Measurements from ENCODE around the gene RGS16.

RGS16 gene

DNA sequence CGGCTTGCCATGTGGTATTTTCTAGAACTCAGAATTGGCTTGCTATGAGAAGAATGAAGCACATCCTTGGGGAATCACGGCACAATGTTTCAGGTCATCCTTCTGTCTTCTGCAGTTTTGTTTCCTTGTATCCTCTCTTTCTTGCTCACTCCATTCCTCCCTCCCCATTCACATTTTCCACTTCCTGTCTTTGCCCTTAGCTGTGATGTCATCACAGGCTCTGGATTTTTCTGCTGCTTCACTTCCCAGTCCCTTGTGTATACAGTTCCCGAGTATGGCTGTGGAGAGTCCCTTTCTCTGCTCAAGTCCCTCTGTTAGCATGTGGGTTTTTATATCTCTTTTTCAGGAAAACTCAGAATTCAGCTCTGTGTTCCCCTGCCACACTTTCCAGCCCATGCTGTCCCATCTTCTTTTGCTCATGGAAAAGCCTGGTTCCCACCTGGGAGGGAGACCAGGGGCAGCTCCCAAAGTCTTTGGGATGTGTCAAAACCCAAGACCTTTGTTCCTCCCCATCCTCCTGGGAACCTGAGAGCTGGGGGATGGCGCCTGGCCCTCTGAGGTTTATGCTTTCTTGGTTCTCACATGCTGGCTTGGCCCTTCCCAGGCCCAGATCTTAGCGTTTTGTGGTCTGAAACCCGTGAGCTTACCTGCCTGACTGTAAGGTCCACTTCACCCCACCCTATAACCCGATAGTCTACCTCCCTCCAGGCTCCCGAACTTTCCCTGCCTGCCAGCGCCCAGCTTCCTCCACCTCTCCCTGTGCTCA lies 4.8 kb upstream of the RGS16 start:
- DNase-seq (ENCODE audit: low read depth, low spot score), result no peak

DNA sequence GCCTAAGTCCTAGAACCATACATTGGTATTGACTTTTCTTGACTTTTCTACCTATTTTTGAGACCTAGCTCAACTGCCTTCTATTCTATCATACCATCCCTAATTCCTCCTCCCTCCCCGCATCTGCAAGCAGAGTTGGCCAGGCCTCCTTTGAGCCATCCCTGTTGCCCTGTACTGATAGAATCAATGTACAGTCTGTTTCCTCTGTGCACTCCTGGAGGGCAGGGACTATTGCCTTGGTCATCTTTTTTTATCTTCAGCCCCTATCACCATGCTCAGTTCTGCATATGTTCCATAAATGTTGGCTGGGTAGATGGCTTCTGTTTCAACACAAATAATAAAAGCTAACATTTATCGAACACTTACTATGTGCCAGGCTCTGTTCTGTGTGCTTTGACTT lies 4.0 kb upstream of the RGS16 start:
- no peak for DNase-seq (ENCODE audit: low read depth, low spot score)

DNA sequence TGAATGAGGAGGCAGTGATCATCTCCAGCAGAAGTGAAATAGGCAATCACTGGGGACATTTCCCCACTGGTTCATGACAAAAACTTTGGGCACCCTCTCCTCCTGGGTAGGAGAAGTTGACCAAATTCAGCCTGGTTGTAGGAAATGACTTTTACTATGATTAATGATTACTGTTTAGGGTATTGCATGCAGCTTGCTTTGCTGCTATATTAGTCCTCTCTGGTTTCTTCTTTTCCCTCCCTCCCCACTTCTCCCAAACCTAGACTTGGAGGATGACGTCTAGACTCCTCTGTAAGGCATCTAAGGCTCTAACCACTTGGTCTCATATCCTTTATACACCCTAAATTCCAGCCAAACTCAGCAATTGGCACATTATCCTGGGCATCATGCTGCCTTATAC lies 3.4 kb upstream of the RGS16 start:
- no peak for DNase-seq (ENCODE audit: low read depth, low spot score)

DNA sequence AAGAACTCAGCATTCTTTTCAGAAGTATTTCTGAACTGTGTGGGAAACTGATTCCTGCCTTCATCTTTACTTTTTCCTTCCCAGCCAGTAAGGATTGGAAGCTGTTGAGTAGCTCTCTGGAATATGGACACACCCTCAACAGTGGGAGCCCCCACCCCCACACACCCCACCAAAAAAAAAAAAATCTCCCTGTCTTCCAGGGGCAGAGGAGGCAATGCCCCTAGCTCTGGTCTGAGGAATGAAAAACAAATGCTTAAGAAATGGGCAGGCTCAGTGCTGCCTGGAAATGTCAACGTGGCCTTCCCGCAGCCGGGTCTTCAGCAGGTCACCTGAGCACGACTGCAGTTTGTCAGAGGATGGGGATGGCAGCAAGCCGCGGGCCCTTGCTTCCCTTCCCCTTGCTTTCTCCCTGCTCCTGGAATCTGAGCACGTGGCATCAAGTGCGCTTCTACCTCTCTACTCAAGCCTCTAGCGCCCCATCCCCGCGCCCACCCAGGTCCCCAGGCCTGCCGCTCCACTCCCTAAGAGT lies 479 bp downstream of the RGS16 start:
- no peak for DNase-seq (ENCODE audit: low read depth, low spot score)

DNA sequence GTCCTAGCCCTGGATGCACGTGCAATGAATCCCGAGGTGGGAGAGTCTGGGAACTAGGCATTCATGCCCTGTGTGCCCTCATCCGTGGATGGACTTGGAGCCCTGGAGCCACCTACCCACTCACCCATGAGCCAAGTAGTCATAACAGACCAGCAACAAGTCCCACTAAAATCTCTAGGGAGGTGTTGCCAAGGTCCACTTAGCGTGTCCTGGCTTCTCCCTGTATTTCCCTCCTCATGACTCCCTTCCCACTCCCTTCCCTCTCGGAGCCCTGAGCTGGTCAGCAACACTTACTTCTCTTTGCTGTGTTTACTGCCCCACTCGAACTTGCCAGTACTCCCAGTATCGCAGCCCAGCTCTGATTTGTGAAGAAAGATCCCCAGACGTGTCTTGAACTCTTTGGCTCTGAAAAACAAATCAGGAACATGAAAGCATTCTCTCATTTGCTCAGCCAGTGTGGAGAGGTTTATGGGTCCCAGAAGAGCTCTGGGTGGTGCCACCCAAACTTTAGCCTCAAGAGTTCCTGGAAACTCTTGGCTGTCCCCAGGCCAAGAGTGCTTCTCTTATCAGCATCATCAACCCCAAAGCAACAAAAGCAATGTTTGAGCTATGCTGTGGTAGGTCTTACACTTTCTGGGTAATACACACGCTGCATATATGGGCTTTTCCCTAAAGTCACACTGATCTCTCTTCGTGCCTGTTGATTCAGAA lies 1.1 kb downstream of the RGS16 start:
- DNase-seq (ENCODE audit: low read depth, low spot score), result no peak

DNA sequence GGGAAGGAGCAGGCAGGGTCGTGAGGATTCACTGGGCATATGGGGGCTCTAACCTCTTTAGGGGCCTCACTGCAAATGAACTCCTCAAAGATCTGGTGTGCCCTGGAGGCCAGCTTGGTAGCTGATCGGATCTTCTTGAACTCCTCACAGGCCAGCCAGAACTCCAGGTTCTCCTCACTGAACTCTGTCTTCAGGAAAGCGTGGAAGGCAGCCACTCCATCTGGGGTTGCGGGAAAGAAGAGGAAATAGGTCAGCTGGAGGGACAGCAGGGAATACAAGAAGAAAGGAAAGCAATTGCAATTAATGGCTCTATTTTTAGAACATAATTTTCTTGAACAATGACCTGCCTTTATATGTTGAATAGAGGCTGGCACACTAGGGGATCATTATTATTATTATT lies 2.3 kb downstream of the RGS16 start:
- no peak for DNase-seq (ENCODE audit: low read depth, low spot score)

DNA sequence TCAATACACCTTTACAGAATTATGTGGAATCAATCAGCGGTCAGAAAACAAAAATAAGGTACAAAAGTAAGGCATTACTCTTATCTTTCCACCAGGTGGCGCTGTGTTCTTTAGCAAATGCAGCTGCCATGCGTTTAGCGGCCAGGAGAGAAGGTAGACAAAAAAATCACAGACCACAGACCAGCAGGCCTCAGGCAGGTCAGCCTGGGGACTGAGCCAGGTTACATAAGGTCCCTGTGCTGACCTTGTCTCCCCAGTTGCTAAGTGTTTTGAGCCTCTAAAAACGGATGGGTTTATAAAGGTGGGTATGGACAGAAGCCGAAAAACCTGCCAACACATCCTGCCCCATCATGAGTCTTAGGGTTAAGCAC lies 2.8 kb downstream of the RGS16 start:
- DNase-seq (ENCODE audit: low read depth, low spot score), result peak; percentile 35

DNA sequence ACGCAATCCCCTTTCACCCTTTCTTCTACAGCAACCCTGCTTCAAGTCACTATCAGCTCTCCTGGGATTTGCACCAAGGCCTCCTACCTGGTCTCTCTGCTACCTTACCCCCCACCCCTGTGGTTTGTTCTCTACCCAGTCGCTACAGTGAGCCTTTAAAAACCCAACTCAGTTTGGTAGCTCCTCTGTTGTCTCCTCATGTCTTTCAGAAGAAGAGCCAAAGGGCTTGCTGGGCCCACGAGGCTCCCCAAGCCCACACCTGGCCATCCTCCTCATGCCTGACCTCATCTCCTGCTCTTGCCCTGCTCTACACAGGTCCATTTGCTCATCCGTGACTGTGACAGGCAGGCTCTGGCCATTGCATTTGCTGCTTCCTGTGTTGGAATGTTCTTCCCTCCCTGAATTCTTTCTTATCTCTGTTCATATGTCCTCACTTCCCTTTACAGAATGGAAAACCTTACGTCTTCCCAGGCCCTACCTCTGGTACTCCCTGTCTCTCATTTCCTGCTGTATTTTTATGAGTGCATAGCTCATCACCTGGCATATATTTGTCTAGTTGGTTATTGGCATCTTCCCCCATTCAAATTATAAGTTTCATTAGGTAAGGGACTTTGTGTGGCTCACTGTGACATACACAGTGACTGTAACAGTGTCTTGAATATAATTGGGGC lies 3.3 kb downstream of the RGS16 start:
- DNase-seq (ENCODE audit: low read depth, low spot score), result no peak

DNA sequence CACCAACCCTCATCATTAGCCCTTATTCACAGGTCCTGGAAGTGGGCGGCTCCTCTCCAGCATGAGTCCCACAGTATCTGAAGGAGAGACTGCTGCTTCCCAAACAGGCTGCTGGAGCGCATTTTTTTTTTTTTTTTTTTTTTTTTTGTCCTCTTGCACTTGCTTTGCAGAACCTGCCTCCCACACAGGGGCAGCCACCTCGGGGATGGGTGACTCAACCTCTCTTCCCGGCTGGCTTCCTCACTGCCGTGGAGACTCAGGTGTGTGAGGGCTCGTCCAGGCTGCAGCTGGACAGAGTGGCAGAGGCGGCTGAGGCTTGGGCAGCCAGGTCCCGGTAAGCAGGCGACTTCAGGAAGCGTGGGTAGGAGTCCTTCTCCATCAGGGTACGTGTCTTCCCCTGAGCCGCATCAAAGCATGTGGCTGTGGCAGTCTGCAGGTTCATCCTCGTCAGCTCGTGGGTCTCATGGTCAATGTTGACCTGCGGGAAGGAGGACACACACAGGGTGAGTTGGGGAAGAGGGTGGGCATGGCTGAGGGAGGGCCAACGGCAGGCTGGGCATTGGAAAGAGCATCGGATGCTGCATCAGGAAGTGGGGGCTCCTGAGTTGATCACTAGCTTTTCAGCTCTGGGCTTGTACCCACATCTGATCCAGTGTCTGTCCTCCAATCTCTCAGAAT lies 4.0 kb downstream of the RGS16 start:
- no peak for DNase-seq (ENCODE audit: low read depth, low spot score)

DNA sequence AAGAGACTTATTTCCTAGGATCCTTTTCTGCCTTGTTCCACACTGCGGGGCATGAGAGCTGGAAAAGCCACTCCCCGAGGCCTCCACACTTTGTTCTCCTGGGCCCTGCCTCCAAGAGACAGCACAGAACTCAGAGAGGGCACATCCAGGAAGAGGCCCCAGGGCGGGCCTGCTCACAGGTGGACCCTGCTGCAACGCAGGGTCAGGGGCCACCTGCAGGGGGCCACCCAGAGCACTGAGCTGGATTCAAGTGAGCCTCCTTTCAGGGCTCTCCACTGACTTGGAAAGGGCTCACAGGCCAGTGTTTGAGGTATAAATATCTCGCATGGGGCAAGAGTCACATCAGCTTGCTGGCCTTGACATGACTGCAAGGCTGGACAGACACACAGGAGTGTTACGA lies 4.8 kb downstream of the RGS16 start:
- DNase-seq (ENCODE audit: low read depth, low spot score), result no peak

DNA sequence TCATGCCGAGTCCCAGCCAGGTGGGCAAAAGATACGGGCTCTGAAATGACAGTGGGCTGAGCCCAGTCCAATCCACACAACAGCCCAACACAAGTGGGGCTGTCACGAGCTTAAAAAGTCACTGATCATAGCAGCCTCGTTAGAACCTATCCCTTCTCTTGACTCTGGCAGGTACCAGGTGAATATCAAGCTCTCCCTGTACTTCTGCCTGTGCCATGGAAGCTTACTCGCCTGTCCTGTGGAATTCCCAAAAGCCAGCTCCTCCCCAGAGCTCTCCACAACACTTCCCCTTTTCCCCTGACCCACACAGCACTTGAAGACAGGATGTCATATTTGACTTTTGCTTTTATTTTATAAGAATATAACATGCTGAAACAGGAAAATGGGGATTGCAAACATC lies 5.9 kb downstream of the RGS16 start:
- DNase-seq (ENCODE audit: low read depth, low spot score), result no peak

DNA sequence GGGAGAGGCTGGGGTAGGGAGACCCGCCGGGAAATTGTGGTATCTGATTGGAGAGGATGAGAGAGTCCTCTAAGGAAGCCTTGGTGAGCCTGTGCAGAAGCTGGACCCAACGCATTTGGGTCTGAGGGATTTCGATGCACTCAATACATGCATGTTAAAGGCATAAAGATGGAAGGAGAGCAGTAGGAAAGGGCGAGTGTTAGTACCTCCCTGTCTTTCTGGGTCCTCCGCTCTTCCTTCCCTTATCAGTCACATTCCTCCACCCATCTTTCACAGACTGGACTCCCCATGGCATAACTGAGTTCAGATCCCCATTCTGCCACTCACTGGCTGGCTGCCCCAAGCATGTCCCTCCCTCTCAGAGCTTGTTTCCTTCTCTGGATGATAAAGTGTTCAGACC lies 7.3 kb downstream of the RGS16 start:
- DNase-seq (ENCODE audit: low read depth, low spot score), result no peak

DNA sequence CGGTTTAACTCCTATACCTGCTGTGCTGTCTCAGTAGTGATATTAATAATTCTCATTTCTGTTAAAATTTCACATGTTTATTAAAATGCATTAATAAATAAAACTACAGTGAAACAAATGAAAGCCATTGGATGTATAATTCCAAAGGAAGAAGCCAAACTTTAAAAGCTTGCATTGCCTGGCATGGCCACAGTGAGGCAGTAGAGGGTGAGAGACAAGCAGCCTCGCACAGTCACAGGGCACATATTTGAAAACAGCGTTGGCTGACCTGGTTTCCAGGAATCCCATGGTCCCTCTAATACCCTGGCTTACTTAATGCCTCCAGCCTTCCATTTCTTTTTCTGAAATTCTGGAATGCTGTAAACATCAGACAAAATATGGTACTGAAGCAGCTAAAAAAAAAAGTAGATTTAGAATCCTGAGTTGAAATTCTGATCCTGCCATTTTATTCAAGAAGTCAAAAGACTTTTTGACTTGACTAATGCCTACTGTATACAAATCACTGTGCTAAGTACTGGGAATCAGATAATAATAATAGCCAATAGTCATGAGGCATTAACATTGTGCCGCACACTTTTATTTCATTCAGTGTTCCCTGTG lies 8.4 kb downstream of the RGS16 start:
- peak; percentile 27 for DNase-seq (ENCODE audit: low read depth, low spot score)

DNA sequence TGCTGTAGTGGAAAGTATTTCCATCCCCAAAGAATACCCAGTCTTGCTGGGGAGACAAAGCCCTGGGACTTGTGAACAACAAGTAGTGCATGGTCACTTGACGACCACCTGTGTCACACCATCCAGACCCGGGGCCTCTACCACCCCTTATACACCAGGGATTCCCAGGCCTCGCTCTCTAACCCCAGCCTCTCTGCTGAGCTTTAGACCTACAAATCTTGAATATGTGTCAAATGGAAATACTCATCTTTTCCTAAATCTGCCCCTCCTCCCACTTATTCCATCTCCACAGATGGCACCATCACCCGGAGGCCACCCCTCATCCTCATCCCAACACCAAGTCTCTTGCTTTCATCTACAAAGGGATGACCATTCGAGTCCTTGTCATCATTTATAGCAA lies 14.3 kb downstream of the RGS16 start:
- DNase-seq (ENCODE audit: low read depth, low spot score), result no peak

DNA sequence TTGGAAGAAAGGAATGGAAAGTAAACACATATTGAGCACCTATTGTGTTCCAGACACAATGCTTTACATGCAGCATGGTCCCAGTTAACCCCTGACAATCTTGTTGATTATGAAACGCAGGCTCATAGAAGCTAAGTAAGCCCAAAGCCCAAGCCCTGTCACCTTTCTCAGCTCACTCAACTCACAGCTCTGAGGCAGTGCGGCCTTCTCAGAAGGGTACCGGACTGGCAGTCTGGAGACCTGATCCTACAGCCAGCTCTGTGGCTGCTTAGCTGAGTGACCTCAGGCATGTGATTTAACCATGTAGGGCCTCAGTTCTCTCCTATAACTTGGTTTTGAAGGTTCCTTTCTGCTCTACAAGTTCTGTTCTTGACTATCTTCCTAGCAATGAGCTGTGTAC lies 14.7 kb downstream of the RGS16 start:
- DNase-seq (ENCODE audit: low read depth, low spot score), result no peak

DNA sequence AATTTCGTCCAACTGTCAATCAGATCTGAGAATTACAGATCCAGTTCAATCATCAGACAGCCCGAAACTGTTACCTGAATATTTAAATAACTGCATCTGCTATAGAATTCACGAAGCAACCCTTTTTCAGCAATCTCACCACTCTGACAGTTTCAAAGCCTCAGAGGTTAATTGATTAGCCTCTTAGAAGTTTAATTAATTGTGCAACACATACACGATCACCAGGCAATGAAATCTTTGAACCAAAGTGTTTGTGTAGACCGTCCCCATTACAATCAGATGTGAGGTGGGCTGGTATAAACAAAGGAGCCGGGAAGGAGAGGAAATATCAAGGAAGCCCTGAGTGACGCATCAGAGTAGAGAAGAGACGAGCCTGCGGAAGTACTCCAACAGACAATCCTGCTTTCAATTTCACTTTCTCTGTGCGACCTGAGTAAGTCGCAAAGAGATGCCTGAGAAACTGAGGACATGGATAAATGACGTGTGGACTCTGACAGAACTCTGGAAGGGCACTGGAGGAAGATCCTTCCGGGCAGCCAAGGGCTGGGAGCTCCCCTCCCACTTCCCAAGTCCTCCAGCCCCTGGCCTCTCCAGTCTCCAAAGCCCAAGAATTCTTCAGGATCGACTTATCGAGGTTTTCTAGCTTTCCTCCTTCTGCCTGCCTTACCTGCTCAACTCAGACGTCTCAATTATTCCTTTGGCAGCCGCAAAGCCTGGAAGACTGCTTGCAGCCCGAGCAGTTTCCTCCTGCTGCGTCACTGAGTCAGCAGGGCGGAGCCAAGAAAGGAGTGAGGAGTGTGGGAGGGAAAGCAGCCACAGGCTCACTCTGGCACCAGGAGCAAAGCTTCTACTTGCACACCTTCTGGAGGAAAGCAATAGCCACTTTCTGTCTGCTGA lies 15.4 kb downstream of the RGS16 start, which contains the start of gene RNASEL:
RNASEL (minus strand) TSS at position 757 of the 897 bp plus-strand sequence. CDS start 2,450 bp downstream, outside the sequence.
- DNase-seq (ENCODE audit: low read depth, low spot score), result no peak

DNA sequence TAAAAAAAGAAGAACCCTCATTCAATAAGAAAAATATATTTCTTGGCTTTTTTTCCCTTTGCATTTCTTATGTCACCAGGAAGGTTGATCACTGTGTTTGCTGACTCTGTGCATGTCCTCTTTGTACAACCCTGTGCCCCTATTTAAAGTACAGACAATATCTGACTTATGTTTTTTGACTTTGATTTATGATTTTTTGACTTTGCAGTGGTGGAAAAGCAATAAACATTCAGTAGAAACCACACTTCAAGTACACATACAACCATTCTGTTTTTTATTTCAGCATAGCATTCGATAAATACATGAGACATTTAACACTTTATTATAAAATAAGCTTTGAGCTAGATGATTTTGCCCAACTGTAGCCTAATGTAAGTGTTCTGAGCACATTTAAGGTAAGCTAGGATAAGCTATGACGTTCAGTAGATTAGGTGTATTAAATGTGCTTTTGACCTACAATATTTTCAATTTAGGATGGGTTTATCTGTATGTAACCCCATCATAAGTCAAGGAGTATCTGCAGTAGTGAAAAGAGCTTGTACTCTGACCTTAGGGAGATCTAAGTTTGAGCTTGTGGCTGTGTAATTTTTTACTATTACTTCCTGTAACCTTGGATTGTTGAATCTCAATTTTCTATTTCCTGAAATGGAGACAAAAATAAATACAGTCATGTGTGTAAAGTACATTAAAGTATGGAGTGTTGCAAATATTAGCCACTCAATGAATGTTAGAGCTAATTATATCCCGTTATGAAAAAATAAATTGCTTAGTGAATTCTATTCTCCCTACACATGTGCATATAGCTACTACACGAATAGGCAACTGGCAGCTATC lies 16.3 kb downstream of the RGS16 start:
- DNase-seq (ENCODE audit: low read depth, low spot score), result no peak

DNA sequence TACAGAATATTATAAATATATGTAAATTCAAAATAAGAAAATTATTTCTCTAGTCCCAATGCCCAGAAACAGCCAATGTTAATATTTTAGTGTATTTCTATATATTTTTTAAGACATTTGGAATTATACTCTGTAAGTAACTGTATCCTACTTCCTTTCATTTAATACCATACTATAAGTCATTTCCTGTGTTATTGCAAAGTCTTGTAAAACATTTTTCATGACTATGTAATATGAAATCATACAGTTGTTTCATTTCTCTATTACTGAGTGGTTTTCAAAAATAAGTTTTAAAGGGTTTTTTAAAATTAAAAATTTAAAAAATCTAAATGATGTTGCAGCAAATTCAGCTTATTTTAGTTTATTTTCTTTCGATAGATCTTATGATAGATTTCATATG lies 17.1 kb downstream of the RGS16 start:
- DNase-seq (ENCODE audit: low read depth, low spot score), result no peak

DNA sequence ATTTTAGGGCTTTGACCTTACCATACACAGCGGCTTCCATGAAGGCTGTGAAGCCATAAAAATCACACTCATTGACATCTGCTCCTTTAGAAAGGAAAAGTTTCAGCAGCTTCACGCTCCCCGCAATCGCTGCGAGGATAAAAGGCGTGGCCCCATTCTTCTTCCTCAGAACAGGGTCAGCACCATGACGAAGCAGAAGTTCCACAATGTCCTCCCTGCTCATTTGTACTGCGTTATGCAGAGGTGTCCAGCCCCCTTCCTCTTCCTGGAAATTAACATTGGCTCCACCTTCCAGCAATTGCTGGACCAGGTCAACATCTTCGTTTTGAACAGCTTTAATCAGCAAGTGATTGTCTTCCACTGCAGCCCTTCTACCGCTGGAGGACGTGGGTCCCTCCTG lies 17.8 kb downstream of the RGS16 start:
- DNase-seq (ENCODE audit: low read depth, low spot score), result no peak

DNA sequence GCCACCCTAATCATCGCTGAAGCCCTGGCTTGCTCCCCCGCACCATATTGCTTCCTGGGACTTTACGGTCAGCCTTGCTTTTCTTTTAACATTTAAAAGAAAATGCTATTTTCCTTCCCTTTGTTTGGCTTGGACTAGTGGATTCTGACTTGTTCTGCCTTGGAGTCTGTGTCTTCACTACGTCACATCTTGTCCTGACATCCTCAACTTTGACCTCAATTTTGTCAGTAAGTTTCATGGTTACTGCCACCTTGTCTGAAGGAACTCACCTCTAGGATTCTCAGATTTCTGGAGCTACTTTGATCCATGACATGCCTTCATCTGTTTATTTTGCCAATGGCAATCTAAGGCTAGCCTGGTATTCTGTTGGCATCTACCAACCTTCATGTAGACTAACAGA lies 19.4 kb downstream of the RGS16 start:
- DNase-seq (ENCODE audit: low read depth, low spot score), result no peak
